SK-N-SH (cell line): ENCODE results near the gene PRRX2. TPM values are rescaled to one million over a fixed set of nuclear protein-coding genes. Genes with fewer than 3 reads are reported as not detected.

Experiments
- CTCF ChIA-PET: fragments of 300-600, 350-600 bp; formaldehyde crosslinking; extraction: SDS; loops from one replicate; lab custom pipeline; 2021; lab: Yijun Ruan, JAX
- POLR2A ChIA-PET: fragments of 350-600 bp; sonication (Branson Sonifier 250); formaldehyde crosslinking; extraction: SDS; loops from one replicate; lab custom pipeline; 2020; ENCODE audit warnings: antibody characterized with exemption, inconsistent platforms; lab: Yijun Ruan, JAX
- DNase-seq: peaks from one replicate; pipeline ENCODE4 v3.0.0; 2012
- H2AFZ ChIP-seq: fragments of 200-600 bp; sonication (generic); 2 replicates; pipeline ENCODE4 v1.8.1; 2016; ENCODE audit warnings: antibody characterized with exemption, mild to moderate bottlenecking, low read depth
- H3F3A ChIP-seq: fragments of 200-600 bp; sonication (generic); replicated peaks from 2 replicates; pipeline ENCODE3; 2016; ENCODE audit warnings: antibody characterized with exemption, mild to moderate bottlenecking; ENCODE audit not compliant: insufficient read depth
- H3K27ac ChIP-seq, 2 experiments: fragments of 200-500 bp in 1 of 2; fragments of 200-600 bp in 1 of 2; sonication (Bioruptor generic) in 1 of 2; sonication (generic), shearing (Covaris generic) in 1 of 2; 2 replicates each; pipeline versions ENCODE4 v1.5.1 to v1.6.1; 2014 to 2016; ENCODE audit warnings: low read depth in 2 of 2, inconsistent platforms in 1 of 2, low read length in 1 of 2, mild to moderate bottlenecking in 1 of 2, mixed read lengths in 1 of 2
- H3K27me3 ChIP-seq: fragments of 200-600 bp; sonication (generic), shearing (Covaris generic); 2 replicates; pipeline ENCODE4 v1.6.1; 2016; ENCODE audit warnings: mixed run types; ENCODE audit not compliant: insufficient read depth
- H3K36me3 ChIP-seq, 2 experiments: fragments of 200-500 bp in 1 of 2; fragments of 200-600 bp in 1 of 2; sonication (Bioruptor generic) in 1 of 2; sonication (generic) in 1 of 2; replicated peaks in 1 of 2; 2 replicates each; pipeline versions ENCODE3 to v1.5.1; 2014 to 2016; ENCODE audit warnings: low read length in 1 of 2, mild to moderate bottlenecking in 1 of 2; ENCODE audit not compliant: insufficient read depth in 2 of 2, control insufficient read depth in 1 of 2
- H3K4me1 ChIP-seq, 2 experiments: fragments of 200-500 bp in 1 of 2; fragments of 200-600 bp in 1 of 2; sonication (Bioruptor generic) in 1 of 2; sonication (generic), shearing (Covaris generic) in 1 of 2; 2 replicates each; pipeline versions ENCODE4 v1.5.1 to v1.6.1; 2014 to 2016; ENCODE audit warnings: low read depth in 1 of 2, low read length in 1 of 2, mixed run types in 1 of 2; ENCODE audit not compliant: insufficient read depth in 2 of 2, control insufficient read depth in 1 of 2
- H3K4me2 ChIP-seq: fragments of 200-600 bp; sonication (generic), shearing (Covaris generic); 2 replicates; pipeline ENCODE4 v1.6.1; 2017; ENCODE audit warnings: mixed run types
- H3K4me3 ChIP-seq, 2 experiments: fragments of 200-500 bp in 1 of 2; fragments of 200-600 bp in 1 of 2; sonication (Bioruptor generic) in 1 of 2; sonication (generic), shearing (Covaris generic) in 1 of 2; 2 replicates each; pipeline versions ENCODE4 v1.5.1 to v1.8.1; 2014 to 2016; ENCODE audit warnings: low read depth in 2 of 2, inconsistent platforms in 1 of 2, low read length in 1 of 2, mild to moderate bottlenecking in 1 of 2, mixed read lengths in 1 of 2, moderate library complexity in 1 of 2
- H3K79me2 ChIP-seq: fragments of 200-600 bp; sonication (generic); 2 replicates; pipeline ENCODE4 v1.8.1; 2017; ENCODE audit warnings: mild to moderate bottlenecking; ENCODE audit not compliant: insufficient read depth
- H3K9ac ChIP-seq: fragments of 200-600 bp; sonication (generic); 2 replicates; pipeline ENCODE4 v1.6.1; 2017; ENCODE audit warnings: mixed run types
- H3K9me2 ChIP-seq: fragments of 200-600 bp; sonication (generic); 2 replicates; pipeline ENCODE4 v1.6.1; 2017; ENCODE audit warnings: mixed run types
- H3K9me3 ChIP-seq: fragments of 200-600 bp; sonication (generic); 2 replicates; pipeline ENCODE4 v1.6.1; 2017; ENCODE audit warnings: mixed run types, mild to moderate bottlenecking, moderate library complexity
- H4K20me1 ChIP-seq: fragments of 200-600 bp; sonication (generic); 2 replicates; pipeline ENCODE4 v1.6.1; 2017; ENCODE audit warnings: mild to moderate bottlenecking, mixed run types; ENCODE audit not compliant: insufficient read depth
- EZH2phosphoT487 ChIP-seq: fragments of 200-600 bp; sonication (generic); IDR thresholded peaks from 2 replicates; pipeline ENCODE4 v1.6.1; 2017; ENCODE audit warnings: low read depth, mixed run types, mild to moderate bottlenecking, antibody characterized with exemption, moderate library complexity, borderline replicate concordance
- FOSL2 ChIP-seq: IDR thresholded peaks from 2 replicates; pipeline ENCODE4 v1.4.0; 2012; ENCODE audit warnings: low read depth, mild to moderate bottlenecking, moderate library complexity, borderline replicate concordance
- GATA2 ChIP-seq: sonication (generic); formaldehyde crosslinking; IDR thresholded peaks from 2 replicates; pipeline ENCODE4 v1.5.0; 2020; ENCODE audit warnings: mild to moderate bottlenecking, missing genetic modification reagents
- POLR2AphosphoS5 ChIP-seq: IDR thresholded peaks from 2 replicates; pipeline ENCODE4 v1.6.1; 2012; ENCODE audit warnings: low read depth, low read length
- RAD21 ChIP-seq: IDR thresholded peaks from 2 replicates; pipeline ENCODE4 v1.6.1; 2012; ENCODE audit warnings: mild to moderate bottlenecking, low read length
- RCOR1 ChIP-seq: fragments of 150-350 bp; IDR thresholded peaks from 2 replicates; pipeline ENCODE4 v1.6.1; 2017; ENCODE audit warnings: antibody characterized with exemption, low read length
- SIN3A ChIP-seq: IDR thresholded peaks from 2 replicates; pipeline ENCODE4 v1.6.1; 2012; ENCODE audit warnings: low read depth, mild to moderate bottlenecking, low read length, moderate library complexity, borderline replicate concordance
- TEAD4 ChIP-seq: IDR thresholded peaks from 2 replicates; pipeline ENCODE4 v1.4.0; 2012; ENCODE audit warnings: mild to moderate bottlenecking, borderline replicate concordance; ENCODE audit not compliant: insufficient read depth
- USF1 ChIP-seq: IDR thresholded peaks from 2 replicates; pipeline ENCODE4 v1.4.0; 2012; ENCODE audit warnings: low read depth, borderline replicate concordance
- WGBS: methylation state at CpG from one replicate; pipeline ENCODE4 v1.1.6; 2017; ENCODE audit warnings: low lambda C conversion rate; 5-methylcytosine and 5-hydroxymethylcytosine counted together
- polyA plus RNA-seq, 3 experiments: library from polyadenylated mRNA; depleted of rRNA; stranded (reverse); fragments of >200 nt; gene quantifications; 2 replicates each; pipeline ENCODE4 v1.2.3, GENCODE V29; 2012
- TF ChIP-seq, protein P1 (sequence below): IDR thresholded peaks from 2 replicates; pipeline ENCODE4; 2012

PRRX2 gene
- polyA plus RNA-seq, 1 of the 3 experiments (the other 2 are of a cell fraction) = 0.84 TPM

DNA sequence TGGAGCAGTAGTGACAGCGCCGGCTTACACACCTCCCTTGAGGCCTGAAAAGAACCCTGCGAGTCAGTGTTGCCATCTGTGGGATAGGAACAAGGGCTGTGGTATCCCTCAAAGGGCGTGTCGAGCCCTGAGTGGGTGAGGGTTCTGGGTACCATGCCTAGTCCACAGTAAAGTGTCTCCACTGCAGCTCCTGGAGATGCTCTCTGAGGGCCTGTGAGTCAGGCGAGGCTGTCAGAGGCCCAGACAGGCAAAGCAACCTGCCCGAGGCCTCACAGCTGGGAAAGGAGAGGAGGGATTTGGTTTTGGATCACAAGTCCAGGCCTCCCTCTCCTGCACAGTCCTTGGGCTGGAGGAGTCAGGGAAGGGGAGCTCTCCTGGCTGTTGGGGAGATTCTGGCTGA is 6.1 kb downstream of the PRRX2 start:
- no peaks in the 10 kb centered on the region for H3K9me3 ChIP-seq
- H3K27ac ChIP-seq = no peak overlapping the region
- TF ChIP-seq EZH2phosphoT487 = no peak
- H3K79me2 ChIP-seq = no peaks in the 10 kb centered on the region
- H3K4me1 ChIP-seq = peaks cover 0 to 42% of the 10 kb centered on the region in 2 experiments; a peak in 1 of 4 replicates
- H3K27me3 ChIP-seq = peaks cover 7% of the 10 kb centered on the region; the same call in 1 of the 2 replicates
- H3K4me3 ChIP-seq = no peak overlapping the region
- POLR2A ChIA-PET = no interaction called here
- no peaks in the 10 kb centered on the region for H4K20me1 ChIP-seq
- CTCF ChIA-PET = interaction anchor here (0.7 to 3.0 kb wide), 4 partner anchors 29 to 119 kb away, joined by 3 to 10 read pairs (median 4); partner anchors contain the start of gene NTMT1
- peaks cover 3% of the 10 kb centered on the region for H3F3A ChIP-seq
- no peaks in the 10 kb centered on the region for H3K36me3 ChIP-seq
- no peak for DNase-seq
- H2AFZ ChIP-seq = no peak overlapping the region
- WGBS = 93% methylated on average over 6 of the region's 7 CpGs
- no peak overlapping the region for H3K9ac ChIP-seq
- no peaks in the 10 kb centered on the region for H3K9me2 ChIP-seq
- H3K4me2 ChIP-seq = no peak overlapping the region

DNA sequence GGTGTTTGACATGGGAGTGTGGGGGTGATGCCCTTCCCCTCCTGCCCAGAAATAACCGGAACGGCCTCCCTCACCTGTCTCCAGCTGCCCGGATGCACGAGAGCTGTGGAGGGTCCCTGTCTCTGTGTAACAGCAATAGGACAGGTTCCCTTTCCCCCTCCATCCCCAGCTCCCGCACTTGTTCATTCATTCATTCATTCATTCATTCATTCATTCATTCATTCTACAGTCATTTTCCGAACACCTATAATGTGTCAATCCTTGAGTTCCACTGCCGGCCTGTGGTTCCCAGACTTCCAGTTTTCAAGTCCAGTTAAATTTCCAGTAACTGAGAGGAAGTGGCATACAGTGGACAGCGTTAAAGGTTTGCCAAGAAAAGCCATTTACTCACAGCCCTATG is 7.3 kb downstream of the PRRX2 start:
- Histone ChIP-seq H3K36me3 (no peaks in the 10 kb centered on the region), H2AFZ (no peak overlapping the region), H3K27ac (no peak overlapping the region), H3K4me2 (no peak overlapping the region), H3K4me1 (peaks cover 0 to 43% of the 10 kb centered on the region in 2 experiments; a peak in 2 of 4 replicates), H3K9ac (no peak overlapping the region), H3K27me3 (peaks cover 14% of the 10 kb centered on the region; the same call in 1 of the 2 replicates), H3F3A (peaks cover 3% of the 10 kb centered on the region), H3K9me2 (no peaks in the 10 kb centered on the region), H3K4me3 (no peak overlapping the region), H3K9me3 (no peaks in the 10 kb centered on the region), H4K20me1 (no peaks in the 10 kb centered on the region), H3K79me2 (no peaks in the 10 kb centered on the region)
- POLR2A ChIA-PET = interaction anchor here (1.0 kb wide), 1 partner anchor 33 kb away, joined by 3 read pairs; no protein-coding TSS in a partner anchor
- WGBS = 87% methylated on average over 7 of the region's 8 CpGs
- TF ChIP-seq FOSL2 (no peak), TEAD4 (no peak), SIN3A (no peak), POLR2AphosphoS5 (no peak), GATA2 (no peak), USF1 (no peak), RAD21 (no peak), RCOR1 (no peak)
- TF ChIP-seq, protein P1, sequence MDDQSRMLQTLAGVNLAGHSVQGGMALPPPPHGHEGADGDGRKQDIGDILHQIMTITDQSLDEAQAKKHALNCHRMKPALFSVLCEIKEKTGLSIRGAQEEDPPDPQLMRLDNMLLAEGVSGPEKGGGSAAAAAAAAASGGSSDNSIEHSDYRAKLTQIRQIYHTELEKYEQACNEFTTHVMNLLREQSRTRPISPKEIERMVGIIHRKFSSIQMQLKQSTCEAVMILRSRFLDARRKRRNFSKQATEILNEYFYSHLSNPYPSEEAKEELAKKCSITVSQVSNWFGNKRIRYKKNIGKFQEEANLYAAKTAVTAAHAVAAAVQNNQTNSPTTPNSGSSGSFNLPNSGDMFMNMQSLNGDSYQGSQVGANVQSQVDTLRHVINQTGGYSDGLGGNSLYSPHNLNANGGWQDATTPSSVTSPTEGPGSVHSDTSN = no peak
- CTCF ChIA-PET = interaction anchor here (0.6 to 3.0 kb wide), 5 partner anchors 24 to 584 kb away, joined by 3 to 10 read pairs (median 4); no protein-coding TSS in a partner anchor
- DNase-seq = no peak
